ENCODE results near the gene CHST14.
"Not testable (repeated sequence)": the region's sequence is repeated elsewhere in the genome, so short reads cannot be mapped to it uniquely, and the experiment has no call there.

Gene CHST14

DNA sequence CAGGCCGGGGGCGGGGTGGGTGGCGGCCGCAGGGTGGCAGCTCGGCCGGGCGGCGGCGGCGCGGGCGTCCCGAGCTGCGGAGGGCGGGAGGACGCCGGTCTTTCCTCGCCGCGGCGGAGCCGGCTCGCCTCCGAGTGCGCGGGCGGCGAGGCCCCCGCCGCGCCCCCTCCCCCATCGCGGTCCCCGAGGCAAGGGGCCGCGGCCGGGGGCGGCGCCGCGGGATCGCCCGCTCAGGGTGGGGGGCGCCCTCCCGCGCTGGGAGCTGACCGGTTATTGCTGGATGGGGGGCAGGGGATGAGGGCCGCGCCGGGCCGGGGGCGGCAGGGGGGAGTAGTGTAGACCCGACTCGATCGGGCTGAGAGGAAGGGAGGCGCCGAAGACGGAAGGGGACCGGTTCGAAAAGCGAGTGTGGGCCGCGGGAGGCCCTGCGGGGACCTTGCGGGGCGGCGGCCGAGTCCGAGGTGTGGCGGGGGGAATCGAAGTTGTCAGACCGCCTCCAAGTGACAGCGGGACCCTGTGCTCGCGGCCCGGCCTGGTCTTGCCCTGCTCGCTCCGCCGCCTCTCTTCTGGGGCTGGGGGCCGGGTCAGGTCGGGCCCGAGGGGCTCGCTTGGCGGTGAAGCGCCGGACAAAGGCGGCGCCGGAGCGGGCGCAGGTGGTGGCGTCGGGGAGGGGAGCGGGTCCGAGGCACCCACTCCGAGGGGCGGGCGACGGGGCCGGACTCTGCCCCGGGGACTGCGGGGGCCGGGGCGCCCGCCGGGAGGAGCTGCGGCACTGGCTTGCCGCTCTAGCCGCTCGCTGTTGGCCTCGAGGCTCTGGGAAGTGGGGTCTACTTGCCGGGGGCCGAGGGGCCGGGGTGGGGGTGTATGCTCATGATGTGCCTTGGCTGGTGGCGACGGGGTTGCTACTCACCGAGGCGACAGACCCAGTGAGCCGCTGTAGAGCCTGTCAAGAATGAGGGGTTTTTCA lies 28.9 kb upstream of the CHST14 start:
- DNase-seq, result peak; percentile 42

DNA sequence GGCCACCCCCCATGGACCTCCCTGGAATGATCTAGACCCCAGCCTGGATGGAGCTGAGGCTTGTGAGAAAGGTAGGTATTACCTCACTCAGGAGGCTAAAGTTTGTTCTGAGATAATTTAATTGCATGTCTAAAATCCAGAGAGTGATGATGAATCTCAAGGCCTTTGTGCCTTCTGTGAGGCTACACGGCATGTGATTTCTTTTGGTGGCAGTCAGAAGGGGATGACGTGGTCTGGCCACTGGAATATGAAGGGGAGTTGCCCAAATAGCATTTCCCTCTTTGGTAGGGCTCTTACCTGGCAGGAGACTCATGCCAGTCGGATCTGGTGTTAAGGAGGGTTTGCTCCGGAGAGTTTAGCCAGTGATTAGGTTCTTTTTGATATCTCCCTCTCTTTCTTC lies 27.5 kb upstream of the CHST14 start:
- DNase-seq, result no peak

- no peak for DNase-seq
These were observed 26.9 kb upstream of the CHST14 start for GRCh38 chr15:40443846-40444245.

DNA sequence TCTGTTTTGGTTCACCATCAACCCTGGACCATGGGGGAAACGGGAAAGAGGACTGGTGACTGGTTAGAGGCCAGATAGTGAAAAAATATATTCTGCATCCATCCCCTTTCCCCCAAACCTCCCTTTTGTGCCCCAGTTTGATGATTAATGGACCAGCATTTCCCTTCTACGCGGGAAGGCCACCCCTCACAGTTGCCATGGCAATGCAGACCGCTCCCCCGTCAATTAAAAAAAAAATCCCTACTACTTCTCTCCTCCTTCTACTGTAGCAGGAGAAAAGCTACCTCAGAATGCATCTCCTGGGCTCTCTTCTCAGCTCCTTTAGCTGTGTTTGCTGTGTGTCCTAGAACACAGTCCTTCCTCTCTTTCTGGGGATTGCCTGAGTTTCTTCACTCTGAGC lies 26.0 kb upstream of the CHST14 start:
- DNase-seq, result no peak

- no peak for DNase-seq
These were observed 25.3 kb upstream of the CHST14 start for GRCh38 chr15:40445421-40445922.

- no peak for DNase-seq
These were observed 24.6 kb upstream of the CHST14 start for GRCh38 chr15:40446144-40446543.

GRCh38 chr15:40448354-40448753 lies 22.4 kb upstream of the CHST14 start:
- no peak for DNase-seq

DNA sequence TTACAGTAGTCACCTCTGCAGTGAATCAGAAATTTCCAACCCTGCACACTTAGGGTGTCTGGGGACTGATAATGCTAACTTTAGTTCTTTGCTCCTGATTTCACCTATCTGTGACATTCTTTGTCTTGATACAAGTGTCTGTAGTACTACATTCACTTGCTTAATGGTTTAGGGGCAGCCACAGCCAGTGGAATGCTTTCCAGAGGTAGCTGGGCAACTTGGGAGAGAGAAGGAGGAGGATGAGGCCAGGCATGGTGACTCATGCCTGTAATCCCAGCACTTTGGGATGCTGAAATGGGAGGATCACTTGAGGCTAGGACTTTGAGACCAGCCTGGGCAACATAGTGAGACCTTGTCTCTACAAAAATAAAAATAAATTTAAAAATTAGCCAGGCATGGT lies 21.5 kb upstream of the CHST14 start:
- no peak for DNase-seq

DNA sequence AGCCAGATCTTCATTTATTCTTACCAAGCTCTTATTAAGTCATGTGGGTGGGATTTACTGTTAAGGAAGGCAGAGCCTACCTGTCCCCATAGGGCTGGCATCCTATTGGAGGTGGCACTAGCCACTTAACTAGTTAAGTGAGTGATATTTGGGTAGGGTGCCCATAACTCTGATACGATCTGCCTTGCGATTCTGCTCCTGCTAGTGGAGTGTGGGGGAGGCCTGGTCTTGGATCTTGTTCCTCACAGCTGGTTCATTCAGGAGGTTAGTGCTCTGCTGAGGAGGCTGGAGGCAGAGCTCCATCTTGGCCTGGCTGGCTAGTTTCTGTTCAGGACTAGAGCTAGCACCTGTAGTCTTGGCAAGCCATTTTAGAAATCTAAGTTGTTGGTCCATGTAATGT lies 20.7 kb upstream of the CHST14 start:
- no peak for DNase-seq

GRCh38 chr15:40451527-40452158 lies 19.1 kb upstream of the CHST14 start:
- DNase-seq, result no peak

DNA sequence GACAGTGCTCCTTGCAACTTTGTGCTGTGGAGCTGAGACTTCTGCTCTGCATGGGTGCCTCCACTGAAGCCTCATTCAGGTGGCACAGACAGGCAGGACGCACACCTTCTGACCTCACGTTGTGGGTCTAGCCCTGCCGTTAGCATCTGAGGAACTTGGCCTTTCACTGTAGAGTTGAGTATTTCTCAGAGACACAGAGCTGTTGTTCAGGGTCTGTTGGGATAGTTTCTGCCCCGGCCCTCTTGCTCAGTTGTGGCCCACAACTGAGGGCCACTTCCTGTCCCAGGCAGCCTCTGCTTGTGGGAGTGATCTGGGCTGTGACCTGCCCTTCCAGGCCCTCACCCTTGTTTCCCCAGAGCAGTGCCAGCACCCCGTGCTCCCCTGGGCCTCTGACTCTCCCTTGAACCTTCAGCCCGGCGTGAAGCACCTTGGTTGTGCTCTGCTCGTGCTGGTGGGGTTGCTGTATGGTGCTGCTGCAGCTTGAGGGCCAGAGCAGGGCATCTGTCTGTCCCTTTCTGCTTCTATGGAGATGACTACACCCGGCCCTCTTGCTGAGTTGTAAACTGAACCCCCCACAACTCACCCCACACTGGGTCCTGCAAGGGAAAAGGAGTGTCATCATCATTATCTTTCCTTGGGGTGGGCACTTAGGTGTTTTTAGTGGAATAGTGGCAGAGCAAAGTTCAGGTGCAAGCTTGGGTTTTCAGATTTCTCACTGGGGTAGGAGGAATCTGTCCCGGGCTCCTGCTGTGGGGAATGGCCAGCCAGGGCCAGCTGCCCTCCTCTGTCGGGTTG lies 18.3 kb upstream of the CHST14 start:
- no peak for DNase-seq

- DNase-seq, result not testable (repeated sequence)
These were observed 16.8 kb upstream of the CHST14 start for GRCh38 chr15:40453941-40454340.

- peak; percentile 43 for DNase-seq
These were observed 15.8 kb upstream of the CHST14 start for GRCh38 chr15:40454904-40455391.

DNA sequence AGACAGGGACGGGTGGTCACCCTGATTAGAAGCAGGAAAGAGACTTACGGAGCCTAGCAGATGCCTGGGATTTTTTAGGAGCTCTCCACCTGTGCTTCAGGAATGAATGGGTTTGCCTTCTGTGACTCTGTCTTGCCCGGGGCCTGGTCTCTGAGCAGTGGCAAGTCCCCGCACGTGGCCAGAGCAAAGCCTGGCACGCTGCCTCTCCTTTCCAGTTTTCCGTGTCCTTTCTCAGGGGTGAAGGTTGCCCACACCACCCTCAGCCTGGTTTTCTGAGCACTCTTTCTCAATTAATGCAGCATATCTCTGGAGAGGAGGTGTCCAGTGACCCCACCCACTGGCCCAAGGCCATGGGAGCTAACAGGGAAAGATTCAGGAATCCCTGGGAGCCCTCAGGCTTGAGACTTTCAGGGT lies 14.5 kb upstream of the CHST14 start:
- no peak for DNase-seq

- DNase-seq, result no peak
These were observed 14.0 kb upstream of the CHST14 start for GRCh38 chr15:40456738-40457137.

DNA sequence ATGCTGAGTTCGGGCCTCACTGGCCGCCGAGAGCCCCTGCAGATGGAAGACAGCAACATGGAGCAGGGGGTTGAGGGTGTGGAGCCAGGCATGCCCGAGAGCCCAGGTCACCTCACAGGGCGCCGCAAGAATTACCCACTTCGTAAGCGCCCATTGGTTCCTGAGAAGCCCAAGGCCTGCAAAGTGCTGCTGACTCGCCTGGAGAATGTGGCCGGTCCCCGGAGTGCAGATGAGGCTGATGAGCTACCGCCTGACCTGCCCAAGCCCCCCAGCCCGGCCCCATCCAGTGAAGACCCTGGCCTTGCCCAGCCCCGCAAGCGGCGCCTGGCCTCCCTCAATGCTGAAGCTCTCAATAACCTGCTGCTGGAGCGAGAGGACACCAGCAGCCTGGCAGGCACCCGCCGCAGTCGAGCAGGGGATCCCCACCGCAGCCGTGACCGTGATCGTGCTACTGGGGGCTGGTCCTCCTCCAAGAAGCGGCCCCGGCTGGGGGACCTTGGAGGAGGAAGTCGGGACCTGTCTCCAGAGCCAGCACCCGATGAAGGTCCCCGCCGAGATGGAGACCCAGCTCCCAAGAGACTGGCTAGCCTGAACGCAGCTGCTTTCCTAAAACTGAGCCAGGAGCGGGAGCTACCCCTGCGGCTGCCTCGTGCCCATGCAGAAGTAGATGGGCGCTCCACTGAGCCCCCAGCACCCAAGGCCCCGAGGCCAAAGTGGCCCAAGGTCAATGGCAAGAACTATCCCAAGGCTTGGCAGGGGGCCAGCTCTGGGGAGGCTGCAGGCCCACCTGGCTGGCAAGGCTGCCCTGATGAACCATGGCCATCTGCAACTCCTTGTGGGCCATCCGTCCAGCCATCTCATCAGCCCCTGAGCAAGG lies 12.1 kb upstream of the CHST14 start:
- DNase-seq, result no peak

DNA sequence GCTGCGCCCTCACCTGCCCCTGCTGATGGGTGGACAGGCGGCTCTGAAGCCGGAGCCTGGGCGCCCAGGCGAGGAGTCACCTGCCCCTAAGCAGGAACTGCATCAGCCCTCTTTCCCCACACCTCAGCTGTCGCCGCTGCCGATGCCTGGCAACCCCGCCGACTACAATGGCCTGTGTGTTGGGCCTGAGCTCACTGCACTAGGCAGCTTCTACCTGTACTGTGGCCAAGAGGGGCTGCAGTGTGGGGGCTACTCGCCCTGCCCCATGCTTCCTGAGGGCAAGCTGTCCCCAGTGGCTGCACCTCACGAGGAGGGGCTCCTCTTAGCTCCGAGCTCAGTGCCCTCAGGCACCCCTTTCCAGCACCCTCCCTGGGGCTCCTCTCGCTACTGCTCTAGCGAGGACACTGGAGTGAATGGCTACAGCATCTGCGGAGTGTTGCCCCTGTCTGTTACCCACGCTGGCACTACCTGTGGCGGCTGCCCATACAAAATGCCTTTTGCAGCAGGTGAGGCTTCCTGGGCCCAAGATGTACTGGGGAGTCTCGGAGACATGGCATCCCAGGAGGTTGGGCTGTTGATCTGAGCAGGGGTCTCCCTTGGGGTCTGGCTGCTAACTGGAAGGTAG lies 11.3 kb upstream of the CHST14 start:
- DNase-seq, result no peak

- no peak for DNase-seq
These were observed 10.4 kb upstream of the CHST14 start for GRCh38 chr15:40460404-40460803.

DNA sequence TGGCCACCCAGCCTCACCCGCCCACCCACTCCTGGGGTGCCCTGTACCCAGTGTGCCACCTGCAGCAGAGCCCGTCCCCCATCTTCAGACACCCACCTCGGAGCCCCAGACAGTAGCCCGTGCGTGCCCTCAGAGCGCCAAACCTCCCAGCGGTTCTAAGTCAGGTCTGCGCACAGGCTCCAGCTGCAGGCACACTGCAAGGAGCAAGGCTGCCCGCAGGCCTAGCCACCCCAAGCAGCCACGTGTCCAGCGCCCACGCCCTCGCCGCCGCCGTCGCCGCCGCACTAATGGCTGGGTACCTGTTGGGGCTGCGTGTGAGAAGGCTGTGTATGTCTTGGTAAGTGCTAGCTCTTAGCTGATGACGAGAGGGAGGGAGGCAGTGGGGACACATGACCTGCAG lies 8.8 kb upstream of the CHST14 start:
- no peak for DNase-seq

DNA sequence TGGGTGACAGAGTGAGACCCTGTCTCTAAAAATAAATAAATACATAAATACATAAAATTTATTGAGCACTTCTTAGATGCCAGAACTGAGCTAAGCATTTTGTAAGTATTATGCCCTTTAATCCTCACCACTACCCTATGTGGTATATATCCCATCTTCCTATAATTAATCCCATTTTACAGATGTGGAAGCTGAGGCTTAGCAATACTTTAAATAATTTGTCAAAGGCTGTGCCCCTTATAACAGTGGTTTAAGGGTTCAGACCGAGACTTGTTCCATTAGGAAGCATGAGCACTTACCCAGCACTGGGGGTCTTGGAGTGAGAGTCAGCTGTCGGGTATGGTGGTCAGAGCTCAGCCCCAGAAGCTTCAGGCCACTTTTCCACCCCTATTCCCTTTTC lies 7.5 kb upstream of the CHST14 start:
- no peak for DNase-seq

- DNase-seq, result no peak
These were observed 6.8 kb upstream of the CHST14 start for GRCh38 chr15:40463886-40464545.
